Activated CD4-positive, alpha-beta T cell treated with anti-CD3 and anti-CD28 coated beads for 48 hours (primary cell): Measurements from ENCODE around the gene CCDC87.

Experiments used
- DNase-seq: peaks from one replicate; pipeline ENCODE4 v3.0.0-alpha.2; 2020

CCDC87 gene

GRCh38 chr11:66579017-66579606 lies 13.8 kb downstream of the CCDC87 start:
- peak; percentile 89 for DNase-seq

DNA sequence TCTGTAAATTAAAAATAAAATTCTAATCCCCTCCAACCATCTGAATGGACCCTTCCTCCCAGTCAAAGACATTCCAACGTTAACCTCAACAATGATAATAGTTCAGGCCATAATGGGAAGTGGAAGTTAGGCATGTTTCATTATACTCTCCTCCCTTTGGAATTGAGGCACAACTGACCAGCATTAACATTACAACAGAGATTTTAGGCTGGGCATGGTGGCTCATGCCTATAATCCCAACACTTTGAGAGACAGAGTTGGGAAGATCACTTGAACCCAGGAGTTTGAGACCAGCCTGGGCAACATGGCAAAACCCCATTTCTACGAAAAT lies 22.0 kb downstream of the CCDC87 start:
- DNase-seq, result no peak

GRCh38 chr11:66570079-66570849 lies 22.6 kb downstream of the CCDC87 start:
- DNase-seq, result no peak

- no peak for DNase-seq
These were observed 23.8 kb downstream of the CCDC87 start for GRCh38 chr11:66569076-66569475.

GRCh38 chr11:66568124-66568916 lies 24.5 kb downstream of the CCDC87 start, which contains the start of gene CTSF:
Gene CTSF, minus strand, starts transcription at chr11:66568606. Its CDS starts 120 bp downstream, at chr11:66568486.
- peak; percentile 80 for DNase-seq

- DNase-seq, result no peak
These were observed 25.1 kb downstream of the CCDC87 start for GRCh38 chr11:66567787-66568123.

- no peak for DNase-seq
These were observed 26.6 kb downstream of the CCDC87 start for GRCh38 chr11:66566221-66566620.

- DNase-seq, result no peak
These were observed 27.9 kb downstream of the CCDC87 start for GRCh38 chr11:66564984-66565383.

DNA sequence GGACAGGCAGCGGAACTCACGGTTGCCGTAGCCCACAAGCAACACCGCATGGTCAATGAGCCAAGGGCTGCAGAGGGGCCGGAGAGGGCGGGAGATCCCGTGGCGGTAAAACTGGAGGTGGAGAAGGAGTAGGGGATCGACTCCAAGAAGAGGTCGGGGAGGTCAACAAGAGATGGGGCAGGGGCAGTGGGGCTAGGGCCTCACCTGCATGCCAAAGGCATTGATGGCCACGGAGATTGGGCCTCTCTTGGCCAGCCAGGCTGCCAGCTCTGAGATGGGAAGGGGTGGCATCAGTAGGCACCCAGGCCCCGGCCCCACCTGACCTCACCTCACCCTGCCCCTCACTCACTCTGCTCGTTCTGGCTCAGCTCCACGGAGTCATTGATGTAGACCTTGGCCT lies 28.3 kb downstream of the CCDC87 start:
- no peak for DNase-seq

DNA sequence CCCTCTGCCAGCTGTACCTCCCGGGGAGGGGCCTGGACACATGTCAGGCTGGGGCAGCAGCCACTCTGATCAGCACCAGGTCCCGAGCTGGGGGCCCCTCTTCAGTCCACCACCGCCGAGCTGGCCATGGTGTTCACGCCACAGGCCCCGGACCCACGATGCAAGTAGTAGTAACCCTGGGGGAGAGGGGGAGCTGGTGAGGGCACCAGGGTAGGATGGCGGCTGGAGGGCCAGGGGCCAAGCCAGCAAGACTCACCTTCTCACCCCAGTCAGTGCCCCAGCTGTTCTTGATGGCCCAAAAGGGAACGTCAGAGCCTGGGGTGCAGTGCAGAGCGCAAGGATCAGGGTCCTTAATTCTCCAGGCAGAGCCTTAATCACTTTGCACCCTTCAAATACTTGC lies 29.0 kb downstream of the CCDC87 start:
- no peak for DNase-seq

GRCh38 chr11:66562907-66563583 lies 29.8 kb downstream of the CCDC87 start:
- no peak for DNase-seq

GRCh38 chr11:66562275-66562674 lies 30.6 kb downstream of the CCDC87 start:
- no peak for DNase-seq

DNA sequence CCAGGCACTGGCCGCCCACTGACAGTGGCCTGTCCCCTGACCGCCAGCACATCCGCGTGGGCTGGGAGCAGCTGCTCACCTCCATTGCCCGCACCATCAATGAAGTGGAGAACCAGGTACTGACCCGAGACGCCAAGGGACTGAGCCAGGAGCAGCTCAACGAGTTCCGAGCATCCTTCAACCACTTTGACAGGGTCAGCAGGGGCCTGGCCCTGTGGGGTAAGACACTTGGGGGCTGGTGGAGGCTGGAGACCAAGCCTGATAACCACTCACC lies 31.0 kb downstream of the CCDC87 start:
- no peak for DNase-seq

DNA sequence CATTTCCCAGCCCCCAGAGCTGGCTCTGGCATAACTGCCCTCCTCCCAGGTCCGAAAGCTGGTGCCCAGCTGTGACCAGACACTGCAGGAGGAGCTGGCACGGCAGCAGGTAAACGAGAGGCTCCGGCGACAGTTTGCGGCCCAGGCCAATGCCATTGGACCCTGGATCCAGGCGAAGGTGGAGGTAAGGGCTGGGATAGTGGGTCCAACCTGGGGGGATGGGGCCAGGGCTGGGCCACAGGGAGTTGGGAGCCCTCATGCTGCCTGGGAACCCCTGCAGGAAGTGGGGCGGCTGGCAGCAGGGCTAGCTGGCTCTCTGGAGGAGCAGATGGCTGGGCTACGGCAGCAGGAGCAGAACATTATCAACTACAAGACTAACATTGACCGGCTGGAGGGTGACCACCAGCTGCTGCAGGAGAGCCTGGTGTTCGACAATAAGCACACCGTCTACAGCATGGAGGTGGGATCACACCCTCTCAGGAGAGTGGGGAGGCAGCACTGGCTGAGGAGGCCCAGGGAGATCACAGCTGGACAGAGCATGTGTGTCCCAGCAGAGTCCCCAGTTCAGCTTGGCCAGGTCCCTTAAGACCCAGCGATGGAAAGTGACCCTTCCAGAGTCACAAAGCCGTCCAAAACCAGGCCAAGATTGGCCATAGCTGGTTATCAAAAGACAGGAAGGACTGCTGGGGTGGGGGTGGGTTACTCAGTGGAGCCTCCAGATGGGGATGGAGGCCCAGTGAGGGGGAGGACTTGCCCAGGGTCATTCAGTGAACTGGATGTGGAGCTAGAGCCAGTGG lies 31.5 kb downstream of the CCDC87 start:
- DNase-seq, result no peak

- no peak for DNase-seq
These were observed 32.8 kb downstream of the CCDC87 start for GRCh38 chr11:66559866-66560676.

DNA sequence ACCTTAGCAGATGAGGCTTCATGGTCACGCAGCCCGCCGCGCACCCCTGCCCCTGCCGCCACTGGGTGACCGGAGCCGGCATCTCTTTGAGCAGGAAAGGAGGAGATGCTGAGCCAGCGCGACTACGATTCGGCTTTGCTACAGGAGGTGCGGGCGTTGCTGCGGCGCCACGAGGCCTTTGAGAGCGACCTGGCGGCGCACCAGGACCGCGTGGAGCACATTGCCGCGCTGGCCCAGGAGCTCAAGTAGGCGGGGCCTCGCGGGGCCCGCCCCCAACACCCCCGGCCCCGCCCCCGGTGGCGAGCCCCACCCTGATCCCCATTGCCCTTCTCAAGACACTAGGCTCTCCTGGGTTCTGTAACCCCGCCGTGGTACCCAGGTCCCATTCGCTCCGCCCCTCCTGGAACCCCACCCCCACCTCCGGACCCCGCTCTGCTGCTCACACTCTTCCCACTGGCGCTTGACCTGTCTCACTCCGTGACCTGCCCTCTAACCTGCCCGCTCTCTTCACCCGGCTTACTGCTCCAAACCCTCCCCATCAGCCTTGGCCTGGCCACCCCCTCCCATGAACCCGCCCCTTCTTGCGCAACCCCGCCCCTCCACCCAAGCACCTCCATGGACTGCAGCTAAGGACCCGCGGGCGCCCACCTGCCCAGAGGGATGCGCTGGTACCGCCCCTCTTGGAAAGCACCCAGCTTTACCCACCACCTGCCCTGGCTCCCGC lies 33.6 kb downstream of the CCDC87 start:
- DNase-seq, result peak; percentile 55

DNA sequence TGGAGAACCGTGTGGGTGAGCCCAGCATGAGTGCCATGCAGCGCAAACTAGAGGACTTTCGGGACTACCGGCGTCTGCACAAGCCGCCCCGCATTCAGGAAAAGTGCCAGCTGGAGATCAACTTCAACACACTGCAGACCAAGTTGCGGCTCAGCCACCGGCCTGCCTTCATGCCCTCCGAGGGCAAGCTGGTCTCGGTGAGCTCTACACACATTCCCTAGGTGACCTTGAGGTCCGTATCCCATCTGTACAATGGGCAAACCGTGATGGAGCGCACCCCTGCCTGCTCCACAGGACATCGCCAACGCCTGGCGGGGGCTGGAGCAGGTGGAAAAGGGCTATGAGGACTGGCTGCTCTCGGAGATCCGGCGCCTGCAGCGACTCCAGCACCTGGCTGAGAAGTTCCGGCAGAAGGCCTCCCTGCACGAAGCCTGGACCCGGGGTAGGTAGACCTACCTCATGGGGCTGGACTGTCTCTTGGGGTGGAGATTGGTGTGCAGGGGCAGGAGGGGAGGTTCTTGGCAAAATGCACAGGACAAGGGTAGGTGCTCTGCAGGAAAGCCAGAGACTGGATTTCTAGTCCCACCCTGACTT lies 35.0 kb downstream of the CCDC87 start:
- DNase-seq, result no peak

- DNase-seq, result no peak
These were observed 36.8 kb downstream of the CCDC87 start for GRCh38 chr11:66556086-66556485.

GRCh38 chr11:66555416-66555815 lies 37.4 kb downstream of the CCDC87 start:
- DNase-seq, result no peak

DNA sequence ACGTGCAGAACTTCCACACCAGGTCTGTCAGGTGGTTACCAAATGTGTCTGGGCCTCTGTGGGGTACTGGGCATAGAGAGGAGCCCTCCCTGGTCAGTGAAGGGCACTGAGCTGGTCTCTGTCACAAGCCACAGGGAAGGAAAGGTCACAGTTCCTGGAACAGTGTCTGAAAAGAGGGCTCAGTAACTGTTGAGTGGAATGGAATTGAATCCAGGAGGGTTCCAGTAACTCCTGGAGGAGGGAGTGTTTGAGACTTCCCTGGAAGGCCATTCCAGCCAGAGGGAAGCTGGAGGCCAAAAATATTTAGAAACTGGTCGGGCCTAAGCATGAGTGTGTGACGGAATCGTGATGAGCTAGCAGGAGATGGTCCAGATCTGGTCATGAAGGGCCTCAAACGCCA lies 38.3 kb downstream of the CCDC87 start:
- DNase-seq, result no peak

DNA sequence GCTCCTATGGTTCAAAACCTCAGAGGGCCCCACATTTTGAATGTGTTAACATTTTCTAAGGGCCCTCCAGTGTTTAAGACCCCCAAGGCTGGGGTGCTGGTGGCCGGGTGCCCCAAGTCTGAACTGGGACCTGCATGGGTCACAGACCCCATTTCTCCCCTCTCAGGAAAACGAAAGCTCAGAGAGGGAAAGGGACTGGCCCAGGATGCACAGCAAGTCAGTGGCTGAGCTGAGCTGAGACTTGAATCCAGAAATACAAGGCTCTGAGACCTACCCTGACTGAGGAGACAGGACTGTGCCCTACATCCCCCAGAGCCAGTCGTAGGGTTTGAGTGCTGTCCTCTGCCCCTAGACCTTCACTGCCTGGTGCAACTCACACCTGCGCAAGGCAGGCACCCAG lies 42.0 kb downstream of the CCDC87 start:
- no peak for DNase-seq
